NCI-H1092 (cell line): ENCODE data around the gene IMPA2.
"Not testable (repeated sequence)": the region's sequence is repeated elsewhere in the genome, so short reads cannot be mapped to it uniquely, and the experiment has no call there.

ENCODE experiments used
- DNase-seq: peaks from one replicate; lab custom pipeline; 2025; lab: John Stamatoyannopoulos, UW

IMPA2 gene

GRCh38 chr18:11963991-11964484, 17.3 kb upstream of the IMPA2 start:
- DNase-seq, result no peak

GRCh38 chr18:11969904-11970835, 11.1 kb upstream of the IMPA2 start:
- DNase-seq, result no peak

DNA sequence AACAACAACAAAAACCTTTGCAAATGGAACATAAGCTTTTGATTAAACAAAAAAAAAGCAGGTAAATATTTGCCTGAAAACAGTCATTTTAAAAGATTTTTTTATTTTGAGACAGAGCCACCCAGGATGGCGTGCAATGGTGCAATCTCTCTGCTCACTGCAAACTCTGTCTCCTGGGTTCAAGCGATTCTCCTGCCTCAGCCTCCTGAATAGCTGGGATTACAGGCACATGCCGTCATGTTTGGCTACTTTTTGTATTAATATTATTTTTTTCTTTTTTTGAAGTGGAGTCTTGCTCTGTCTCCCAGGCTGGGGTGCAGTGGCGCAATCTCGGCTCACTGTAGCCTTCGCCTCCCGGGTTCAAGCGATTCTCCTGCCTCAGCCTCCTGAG, 10.5 kb upstream of the IMPA2 start:
- DNase-seq, result not testable (repeated sequence)

DNA sequence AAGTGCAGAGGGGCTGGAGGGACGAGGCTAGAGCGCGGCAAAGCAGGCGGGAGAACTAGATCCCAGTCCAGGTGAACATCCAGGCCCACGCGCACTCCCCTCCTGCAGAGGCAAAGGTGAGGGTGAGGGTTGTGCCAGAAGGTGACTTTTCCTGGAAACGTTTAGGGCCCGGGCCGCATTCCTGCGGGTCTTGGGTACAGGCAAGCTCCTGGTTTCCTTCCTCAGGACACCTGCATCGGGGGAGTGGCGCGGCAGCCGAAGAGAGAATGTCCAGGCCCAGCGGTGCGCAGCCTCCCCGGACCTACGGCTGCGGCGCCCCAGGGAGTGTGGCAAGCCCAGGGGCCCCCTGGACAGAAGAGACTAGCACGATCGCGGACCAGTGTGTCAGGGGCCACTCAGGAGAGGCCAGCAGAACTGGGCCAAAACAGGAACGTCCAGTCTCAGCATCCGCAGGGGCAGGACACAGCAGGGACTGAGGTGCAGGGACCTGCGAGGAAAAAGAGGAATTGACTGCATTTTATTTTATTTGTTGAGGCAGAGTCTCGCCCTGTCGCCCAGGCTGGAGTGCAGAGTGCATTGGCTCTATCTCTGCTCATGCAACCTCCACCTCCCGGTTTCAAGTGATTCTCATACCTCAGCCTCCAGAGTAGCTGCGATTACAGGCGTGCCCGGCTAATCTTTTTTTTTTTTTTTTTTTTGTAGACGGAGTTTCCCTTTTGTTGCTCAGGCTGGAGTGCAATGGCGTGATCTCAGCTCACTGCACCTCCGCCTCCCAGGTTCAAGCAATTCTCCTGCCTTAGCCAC, 8.7 kb upstream of the IMPA2 start:
- DNase-seq, result no peak

DNA sequence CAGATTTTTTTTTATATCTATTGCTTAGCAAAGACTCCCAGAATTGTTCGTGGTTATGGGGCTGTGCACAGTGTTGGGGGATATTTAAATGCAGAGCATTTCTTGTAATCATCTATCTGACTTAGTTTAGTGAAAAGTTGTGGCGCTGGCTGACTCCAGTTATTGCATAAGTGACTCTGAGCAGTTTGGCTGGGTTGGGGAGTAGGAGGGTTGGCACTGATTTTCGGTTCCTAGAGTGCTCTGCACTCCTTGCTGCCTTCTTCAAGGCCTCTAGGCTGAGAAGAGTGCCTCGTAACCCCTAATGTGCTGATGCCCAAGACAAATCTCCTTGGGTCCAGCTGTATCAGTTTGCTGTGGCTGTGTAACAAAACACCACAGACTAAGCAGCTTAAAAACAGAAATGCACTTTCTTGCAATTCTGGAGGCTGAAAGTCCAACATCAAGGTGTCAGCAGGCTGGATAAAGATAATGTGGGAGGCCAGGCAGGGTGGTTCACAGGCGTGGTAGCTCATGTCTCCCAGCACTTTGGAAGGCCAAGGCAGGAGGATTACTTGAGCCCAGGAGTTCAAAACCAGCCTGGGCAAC, 6.5 kb upstream of the IMPA2 start:
- DNase-seq, result no peak

DNA sequence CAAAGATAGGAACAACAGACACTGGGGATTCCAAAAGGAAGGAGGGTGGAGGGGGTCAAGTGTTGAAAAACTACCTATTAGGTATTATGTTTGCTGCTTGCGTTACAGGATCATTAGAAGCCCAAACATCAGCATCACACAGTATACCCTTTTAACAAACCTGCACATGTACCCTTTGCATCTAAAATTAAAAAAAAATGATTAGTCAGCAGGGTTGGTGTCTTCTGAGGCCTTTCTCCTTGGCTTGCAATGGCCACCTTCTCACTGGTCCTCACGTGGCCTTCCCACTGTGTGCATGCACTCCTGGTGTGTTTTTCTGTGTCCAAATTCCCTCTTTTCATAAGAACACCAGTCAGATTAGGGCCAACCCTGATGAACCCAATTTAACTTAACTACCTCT, 5.6 kb upstream of the IMPA2 start:
- DNase-seq, result no peak

GRCh38 chr18:11976315-11977152, 4.8 kb upstream of the IMPA2 start:
- no peak for DNase-seq

DNA sequence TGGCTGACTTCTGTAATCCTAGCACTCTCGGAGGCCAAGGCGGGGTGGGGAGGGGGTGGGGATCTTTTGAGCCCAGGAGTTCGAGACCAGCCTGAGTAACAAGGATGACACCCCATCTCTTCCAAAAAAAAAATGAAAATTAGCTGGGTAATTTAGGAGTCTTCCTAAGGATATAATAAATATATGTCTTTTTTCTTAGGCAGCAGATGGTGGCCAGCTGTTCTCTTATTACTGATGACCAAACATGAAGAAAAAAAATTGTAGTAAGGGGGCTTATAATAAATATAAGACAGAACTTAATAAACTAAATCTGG, 4.2 kb upstream of the IMPA2 start:
- DNase-seq, result no peak

GRCh38 chr18:11978956-11979355, 2.4 kb upstream of the IMPA2 start:
- no peak for DNase-seq

DNA sequence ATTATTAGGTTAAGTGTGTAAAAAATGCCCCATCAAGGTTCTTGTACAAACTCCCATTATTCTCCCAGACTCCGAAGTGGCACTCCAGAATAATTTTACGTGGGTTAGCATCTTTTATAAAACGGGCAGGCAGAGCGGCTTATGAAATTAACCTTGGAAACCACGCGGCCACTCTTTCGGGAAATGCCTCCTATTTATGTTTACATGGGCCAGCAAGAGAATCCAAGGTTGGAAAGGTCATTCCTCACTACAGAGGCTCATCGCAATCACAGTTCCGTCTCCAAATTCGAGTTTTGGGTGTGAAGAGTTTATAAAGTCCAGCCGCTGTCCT, 1.2 kb upstream of the IMPA2 start:
- DNase-seq, result no peak

GRCh38 chr18:11980494-11981191, 664 bp upstream of the IMPA2 start:
- DNase-seq, result peak; percentile 60

GRCh38 chr18:11981543-11982366, 448 bp downstream of the IMPA2 start:
- DNase-seq, result no peak

GRCh38 chr18:11982981-11983380, 1.7 kb downstream of the IMPA2 start:
- no peak for DNase-seq

GRCh38 chr18:11983592-11983991, 2.3 kb downstream of the IMPA2 start:
- DNase-seq, result no peak

- no peak for DNase-seq
Measured at GRCh38 chr18:11984091-11984490, 2.8 kb downstream of the IMPA2 start.

- no peak for DNase-seq
Measured at GRCh38 chr18:11985586-11985985, 4.3 kb downstream of the IMPA2 start.

DNA sequence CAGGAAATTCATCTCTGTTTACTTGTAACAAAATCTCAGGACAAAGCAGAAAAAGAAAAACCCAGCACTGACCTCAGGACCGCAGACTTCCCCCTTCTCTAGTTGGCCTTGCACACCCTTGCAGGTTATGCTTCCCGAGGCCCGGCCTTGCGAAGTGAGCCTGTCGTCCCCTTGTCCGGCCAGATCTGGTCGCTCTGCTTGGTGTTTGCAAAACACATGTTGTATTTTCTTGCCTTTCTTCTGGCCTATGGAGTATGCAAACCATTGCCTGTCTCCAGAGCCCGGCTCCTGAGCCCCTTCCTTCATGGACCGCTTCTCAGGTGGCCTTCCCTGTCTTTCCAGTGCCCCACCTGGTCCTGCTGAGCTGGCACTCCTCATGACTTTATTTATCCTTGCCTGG, 4.8 kb downstream of the IMPA2 start:
- no peak for DNase-seq

DNA sequence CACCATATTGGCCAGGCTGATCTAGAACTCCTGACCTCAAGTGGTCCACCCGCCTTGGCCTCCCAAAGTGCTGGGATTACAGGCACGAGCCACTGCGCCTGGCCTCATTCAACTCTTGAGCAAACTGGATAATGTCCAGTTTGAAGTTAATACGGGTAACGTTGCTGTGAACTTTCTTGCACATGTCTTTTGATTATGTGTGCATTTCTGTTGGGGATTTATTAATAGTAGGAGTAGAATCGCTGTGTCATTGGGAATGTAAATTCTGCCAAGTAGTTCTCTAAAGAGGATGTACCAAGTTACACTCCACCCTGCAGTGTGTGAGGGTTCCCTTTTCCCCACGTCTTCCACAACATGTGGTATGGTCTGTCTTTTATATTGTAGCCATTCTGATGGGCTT, 6.2 kb downstream of the IMPA2 start:
- no peak for DNase-seq

GRCh38 chr18:11989174-11989573, 7.9 kb downstream of the IMPA2 start:
- DNase-seq, result no peak

GRCh38 chr18:11989966-11990380, 8.7 kb downstream of the IMPA2 start:
- no peak for DNase-seq
